ENCODE results near the gene RNF212.

The RNF212 gene

DNA sequence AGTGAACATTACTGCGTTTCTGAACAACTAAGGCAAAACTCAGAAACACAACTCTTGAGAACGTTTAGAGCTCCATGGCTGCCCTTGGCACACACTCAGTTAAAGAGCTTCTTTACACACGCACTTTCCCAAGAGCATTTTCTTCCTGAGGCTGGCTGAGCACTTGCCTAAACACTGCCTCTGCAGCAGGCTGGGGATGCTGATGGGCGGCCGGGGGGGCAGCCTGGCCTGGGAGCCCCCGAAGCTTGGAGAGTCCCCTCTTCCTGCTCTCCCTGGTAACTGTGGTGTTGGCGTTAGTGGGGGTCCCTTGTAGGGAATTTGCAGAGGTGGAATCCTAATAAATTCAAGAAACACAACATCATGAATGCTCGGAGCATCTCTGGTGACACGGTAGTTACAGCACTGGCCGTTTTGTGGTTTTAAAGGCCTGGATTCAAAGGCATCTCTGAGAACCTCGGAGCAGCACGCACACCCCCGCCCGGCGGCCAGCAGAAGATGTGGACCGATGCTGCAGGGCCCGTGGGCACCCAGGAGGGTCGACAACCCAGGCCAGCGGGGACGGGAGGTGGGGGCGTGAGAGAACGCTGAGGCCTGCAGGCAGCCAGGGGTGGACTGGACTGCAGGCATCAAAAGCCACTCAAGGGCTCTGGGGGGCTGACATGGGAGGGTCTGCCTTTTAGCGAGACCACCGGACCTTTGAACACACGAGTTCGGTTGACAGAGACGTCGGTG, 56.5 kb downstream of the RNF212 start:
- TF ChIP-seq GATA2 (IDR thresholded peaks at IDR 0.05; ENCODE audit: low read depth, low read length) = no peak
- TF ChIP-seq GATA3 (IDR thresholded peaks at IDR 0.05; ENCODE audit: low read depth, low read length) = no peak

DNA sequence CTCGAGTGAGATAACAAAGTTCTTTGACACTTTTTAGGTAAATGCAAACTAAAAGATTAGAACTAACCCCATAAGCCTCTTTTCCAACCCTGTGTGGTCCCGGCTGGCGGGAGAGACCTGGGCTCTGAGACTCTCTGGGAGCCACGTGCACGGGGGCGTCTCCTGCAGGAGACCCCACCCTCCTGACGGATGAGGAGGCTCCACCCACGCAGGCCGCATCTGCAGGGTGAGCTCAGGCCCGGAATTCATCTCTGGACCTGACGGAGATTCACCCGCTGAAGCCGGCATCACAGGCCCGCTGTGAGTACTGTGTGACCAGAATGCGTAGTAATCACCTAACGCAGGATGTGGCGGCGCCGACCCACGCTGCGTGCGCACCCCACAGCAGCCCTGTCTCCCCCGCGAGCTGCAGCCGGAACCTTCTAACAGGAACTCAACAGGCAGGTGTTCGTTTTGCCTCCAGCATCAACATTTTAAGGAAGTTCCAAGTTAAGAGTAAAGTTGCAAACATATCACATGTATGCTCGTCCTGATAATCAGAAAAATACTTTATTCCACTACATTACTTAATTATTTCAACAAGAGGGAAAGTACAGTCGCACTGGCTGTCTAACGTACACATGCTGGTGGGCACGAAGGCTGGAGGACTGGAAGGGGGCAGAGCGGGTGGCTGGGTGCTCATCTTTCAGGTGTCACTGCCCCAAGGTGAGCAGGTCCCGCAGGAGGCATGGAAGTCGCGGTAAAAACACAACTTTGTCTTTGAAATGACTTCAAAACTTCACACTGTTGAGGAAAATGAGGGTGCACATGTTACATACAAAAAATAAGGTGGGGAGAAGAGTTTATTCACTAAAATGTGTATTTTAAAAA, 57.4 kb downstream of the RNF212 start:
- TF ChIP-seq GATA3 (IDR thresholded peaks at IDR 0.05; ENCODE audit: low read depth, low read length) = no peak
- TF ChIP-seq GATA2 (IDR thresholded peaks at IDR 0.05; ENCODE audit: low read depth, low read length) = no peak

DNA sequence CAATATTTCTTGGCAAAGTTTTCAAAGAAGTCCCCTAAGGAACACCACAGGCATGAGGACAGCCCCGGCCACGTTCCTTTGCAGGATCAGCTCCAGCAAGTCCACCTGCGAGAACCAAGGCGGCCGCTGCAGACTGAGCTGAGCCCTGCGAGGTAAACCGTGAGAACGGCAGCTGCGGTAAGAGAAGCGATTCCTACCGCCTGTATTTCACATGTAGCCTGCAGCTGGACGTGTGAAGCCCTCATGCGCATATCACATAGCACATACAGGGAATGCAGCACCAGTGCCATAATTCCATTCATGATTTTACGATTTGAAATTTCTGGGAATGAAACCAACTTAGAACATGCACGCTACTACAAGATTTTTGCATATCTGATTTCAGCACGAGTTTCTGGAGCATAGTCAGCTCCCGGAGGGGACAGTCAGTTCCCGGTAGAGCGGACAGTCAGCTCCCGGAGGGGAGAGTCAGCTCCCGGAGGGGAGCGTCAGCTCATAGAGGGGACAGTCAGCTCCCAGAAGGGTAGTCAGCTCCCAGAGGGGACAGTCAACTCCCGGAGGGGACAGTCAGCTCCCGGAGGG, 60.2 kb downstream of the RNF212 start:
- TF ChIP-seq GATA2 (IDR thresholded peaks at IDR 0.05; ENCODE audit: low read depth, low read length) = no peak

DNA sequence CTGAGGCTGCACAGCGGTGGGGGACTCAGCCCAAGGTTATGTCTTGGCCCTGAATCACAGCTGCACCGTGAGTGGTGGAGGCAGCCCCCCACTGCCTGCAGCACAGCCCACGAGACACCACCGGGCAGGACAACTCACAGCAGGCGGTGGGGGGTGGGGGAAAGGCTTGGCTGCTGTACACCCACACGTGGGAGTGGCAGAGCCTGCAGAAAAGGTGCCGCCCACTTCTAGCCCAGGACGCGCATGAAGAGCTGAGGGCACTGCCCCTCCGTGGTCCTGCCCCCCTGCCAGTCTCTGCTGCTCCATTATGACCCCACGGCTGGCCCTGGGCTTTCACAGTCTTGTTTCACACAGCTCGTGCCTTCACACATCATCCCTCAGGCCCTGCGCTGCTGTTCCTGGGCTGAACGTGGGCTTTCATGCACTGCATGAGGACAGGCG, 61.1 kb downstream of the RNF212 start:
- TF ChIP-seq GATA2 (IDR thresholded peaks at IDR 0.05; ENCODE audit: low read depth, low read length) = no peak
- TF ChIP-seq GATA3 (IDR thresholded peaks at IDR 0.05; ENCODE audit: low read depth, low read length) = no peak

DNA sequence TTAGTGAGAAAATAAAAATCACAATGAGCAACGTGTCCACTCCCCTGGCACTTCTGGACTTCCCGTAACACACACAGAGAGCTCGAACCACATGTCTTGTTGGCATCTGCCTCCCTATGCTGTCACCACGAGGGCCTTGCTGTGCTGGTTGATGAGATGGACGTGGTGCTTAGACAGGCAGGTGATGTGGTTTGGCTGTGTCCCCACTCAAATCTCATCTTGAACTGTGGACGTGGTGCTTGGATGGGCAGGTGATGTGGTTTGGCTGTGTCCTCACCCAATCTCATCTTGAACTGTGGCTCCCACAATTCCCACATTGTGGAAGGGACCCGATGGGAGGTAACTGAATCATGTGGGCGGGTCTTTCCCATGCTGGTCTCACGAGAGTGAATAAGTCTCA, 61.9 kb downstream of the RNF212 start:
- TF ChIP-seq GATA2 (IDR thresholded peaks at IDR 0.05; ENCODE audit: low read depth, low read length) (no peak), GATA3 (IDR thresholded peaks at IDR 0.05; ENCODE audit: low read depth, low read length) (no peak)

DNA sequence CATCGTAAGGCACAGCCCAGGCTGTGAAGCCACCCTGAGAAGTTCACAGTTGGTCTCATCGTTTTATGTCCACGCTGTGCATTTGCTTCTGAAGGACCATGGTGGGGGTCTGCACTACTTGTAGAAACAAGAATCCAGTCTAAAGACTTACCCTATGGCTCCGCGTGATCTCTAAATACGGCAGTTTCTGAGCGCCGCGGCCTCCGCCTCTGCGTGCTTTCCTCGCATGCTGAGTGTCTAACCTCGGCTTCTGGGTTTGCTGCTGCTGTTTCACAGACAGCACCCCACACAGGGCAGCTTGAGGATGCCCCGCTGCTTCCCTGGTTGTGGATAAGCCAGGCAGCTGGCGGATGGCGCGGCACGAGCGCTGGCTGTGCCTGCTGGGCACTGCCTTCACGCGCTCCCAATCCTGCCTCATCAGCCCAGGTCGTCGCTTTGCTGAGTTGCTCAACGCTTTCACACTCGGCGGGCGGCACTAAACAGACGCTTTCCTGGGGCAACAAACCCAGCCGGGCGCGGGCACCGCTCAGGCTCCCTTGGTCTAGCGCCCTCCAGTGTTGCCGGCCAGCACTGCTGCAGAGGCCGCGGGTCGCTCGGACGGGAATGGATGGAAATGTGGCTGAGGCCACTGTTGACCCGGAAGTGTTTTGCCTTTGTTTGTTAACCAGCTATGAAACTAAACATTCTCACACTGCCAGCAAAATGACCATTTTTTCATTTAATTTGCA, 62.7 kb downstream of the RNF212 start:
- no peak for TF ChIP-seq GATA2 (IDR thresholded peaks at IDR 0.05; ENCODE audit: low read depth, low read length)
- TF ChIP-seq GATA3 (IDR thresholded peaks at IDR 0.05; ENCODE audit: low read depth, low read length) = no peak

DNA sequence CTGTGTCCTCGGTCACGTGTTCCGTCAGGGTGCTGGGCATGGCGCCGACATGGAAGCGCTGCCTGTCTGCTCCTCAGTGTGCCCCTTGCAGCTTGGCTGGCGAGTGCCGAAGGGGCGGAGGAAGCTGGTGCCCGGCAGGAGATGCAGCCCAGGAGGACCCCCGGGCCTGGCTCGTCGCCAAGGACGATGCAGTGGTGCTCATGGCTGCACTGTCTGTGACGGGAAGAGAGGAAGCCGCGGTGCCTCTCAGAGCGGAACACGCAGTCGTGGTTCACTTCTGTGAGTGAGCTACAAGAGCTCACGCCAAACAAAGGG, 63.8 kb downstream of the RNF212 start:
- TF ChIP-seq GATA3 (IDR thresholded peaks at IDR 0.05; ENCODE audit: low read depth, low read length) = no peak
- TF ChIP-seq GATA2 (IDR thresholded peaks at IDR 0.05; ENCODE audit: low read depth, low read length) = no peak

DNA sequence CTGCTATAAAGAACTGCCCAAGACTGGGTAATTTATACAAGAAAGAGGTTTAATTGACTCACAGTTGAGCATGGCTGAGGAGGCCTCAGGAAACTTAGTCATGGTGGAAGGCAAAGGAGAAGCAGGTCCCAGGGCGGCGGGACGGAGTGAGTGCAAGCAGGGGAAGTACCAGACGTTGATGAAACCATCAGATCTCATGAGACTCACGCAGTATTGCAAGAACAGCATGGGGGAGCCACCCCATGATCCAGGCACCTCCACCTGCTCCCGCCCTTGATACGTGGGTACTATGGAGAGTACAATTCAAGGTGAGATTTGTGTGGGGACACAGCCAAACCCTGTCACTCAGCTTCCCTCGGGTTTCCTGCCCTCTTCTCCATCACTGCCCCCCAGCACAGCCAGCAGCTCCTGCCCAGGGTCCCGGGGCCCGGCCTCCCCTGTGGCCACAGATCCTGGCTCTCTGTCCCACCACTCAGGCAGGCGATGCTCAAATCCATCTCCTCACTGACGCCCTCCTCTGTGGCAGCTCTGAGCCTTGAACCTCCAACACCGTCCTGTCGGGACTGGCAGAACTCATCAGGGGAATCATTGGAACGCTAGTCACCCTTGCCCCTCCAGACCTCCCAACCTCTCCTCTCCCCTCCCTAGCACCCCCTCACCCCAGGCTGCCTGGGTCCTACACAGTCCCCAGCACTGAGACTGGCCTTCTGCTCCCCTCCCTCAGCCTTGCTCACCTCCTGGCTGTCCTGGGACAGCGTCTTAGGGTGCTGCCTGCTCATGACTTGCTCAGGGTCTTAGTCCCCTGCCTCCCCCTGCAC, 64.4 kb downstream of the RNF212 start:
- TF ChIP-seq GATA3 (IDR thresholded peaks at IDR 0.05; ENCODE audit: low read depth, low read length) = no peak
- no peak for TF ChIP-seq GATA2 (IDR thresholded peaks at IDR 0.05; ENCODE audit: low read depth, low read length)

DNA sequence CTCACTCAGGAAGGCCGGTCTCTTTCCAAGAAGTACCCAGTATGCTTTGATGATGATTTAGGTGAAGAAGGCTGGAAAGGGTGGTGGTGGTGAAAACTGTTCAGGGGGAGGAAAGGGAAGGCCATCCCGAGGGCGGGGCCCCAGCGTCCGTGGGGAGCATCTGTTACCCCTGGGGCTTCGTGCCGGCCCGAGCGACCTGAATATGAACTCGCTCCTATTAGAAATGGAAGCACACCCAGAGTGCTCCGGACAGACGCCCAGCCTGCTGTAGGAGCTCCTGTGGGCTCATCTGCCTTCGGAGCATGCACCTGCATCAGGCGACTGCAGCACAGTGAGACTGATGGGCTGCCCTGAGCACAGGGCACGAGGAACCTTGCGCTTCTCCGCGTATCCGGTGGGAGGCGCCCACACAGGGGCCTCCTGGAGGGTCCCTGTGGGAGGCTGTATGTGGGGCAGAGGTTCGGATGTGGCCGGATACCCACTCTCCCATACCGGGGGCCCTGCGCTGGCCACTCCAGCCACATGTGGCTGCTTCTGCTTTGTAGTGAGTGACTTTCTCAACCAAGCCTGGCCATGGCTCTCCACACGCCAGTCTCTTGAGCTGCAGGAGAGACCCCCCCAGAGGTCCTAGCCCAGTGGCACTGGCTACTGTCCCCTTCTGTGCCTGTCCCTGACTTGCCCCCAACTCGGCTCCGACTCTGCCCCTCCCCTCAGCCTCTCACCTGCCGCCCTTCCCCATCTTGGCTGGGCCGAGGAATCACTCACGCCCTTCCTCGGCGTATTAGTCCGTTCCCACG, 65.2 kb downstream of the RNF212 start:
- TF ChIP-seq GATA2 (IDR thresholded peaks at IDR 0.05; ENCODE audit: low read depth, low read length) (no peak), GATA3 (IDR thresholded peaks at IDR 0.05; ENCODE audit: low read depth, low read length) (no peak)

DNA sequence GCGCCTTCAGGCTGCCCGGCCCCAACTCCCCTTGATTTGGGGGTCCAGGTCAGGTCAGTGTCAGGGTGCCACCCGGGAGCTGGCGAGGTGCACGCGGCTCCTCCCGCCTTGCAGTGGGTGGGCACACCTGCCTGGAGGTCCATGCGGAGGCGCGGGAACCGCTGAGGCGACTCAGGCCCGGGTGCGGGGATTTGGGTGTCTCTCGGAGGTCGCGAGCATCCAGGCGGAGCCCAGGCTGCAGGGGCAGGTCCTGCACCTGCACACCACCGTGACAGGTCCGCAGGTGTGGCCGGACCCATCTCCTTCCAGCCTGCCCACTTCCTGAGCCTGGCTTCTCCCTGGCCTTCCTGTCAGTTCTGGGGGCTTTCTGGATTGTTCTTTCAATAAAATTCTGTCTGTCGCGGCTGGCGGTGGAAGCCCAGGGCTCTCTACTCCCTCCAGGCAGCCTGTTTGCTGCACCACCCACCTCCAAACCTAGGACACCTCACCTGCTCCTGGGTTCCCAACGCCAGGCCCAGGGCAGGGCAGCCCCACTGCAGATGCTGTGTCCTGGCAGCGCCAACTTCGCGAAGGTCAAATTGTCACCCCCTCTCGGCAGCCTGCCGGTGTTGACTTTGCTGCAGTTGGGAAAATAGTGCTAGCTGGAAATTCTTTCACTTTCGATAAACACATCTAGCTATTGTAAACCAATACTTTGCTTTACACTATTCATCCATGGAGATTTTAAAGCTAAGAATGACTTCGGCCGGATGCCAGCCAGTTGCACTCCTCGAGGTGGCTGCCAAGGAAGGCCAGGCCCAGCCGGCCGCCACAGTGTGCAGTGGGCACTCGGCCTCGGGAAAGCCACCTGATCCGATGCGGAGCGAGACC, 66.0 kb downstream of the RNF212 start:
- TF ChIP-seq GATA2 (IDR thresholded peaks at IDR 0.05; ENCODE audit: low read depth, low read length) (no peak), GATA3 (IDR thresholded peaks at IDR 0.05; ENCODE audit: low read depth, low read length) (no peak)

DNA sequence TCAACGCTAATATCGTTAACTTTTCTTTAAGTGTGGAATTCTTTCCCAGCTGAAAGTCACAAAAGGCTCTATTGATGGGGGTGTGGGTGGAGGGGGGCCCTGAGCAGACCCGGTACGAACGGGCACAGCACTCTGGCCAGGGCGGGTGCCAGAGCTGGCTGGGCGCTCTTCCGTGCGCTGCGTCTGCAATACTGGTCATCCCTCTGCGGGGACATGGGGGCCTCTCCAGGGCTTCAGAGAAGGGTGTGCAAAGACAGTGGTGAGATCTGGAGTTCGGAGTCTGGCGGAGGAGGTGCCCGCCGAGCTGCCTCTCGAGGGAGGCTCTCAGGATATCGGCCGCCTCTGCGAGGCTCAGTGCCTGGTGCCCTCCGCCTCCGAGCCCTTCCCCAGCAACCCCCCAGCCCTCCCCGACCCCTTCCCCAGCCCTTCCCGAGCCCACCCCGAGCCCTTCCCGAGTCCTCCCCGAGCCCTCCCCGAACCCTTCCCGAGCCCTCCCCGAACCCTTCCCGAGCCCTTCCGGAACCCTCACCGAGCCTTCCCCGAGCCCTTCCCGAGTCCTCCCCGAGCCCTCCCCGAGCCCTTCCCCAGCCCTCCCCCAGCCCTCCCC, 67.7 kb downstream of the RNF212 start:
- TF ChIP-seq GATA2 (IDR thresholded peaks at IDR 0.05; ENCODE audit: low read depth, low read length) (no peak), GATA3 (IDR thresholded peaks at IDR 0.05; ENCODE audit: low read depth, low read length) (no peak)
